ENCODE results near the gene C6orf89. TPM values are rescaled to one million over a fixed set of nuclear protein-coding genes. Genes with fewer than 3 reads are reported as not detected.
A peak's percentile ranks its signal among the peaks of the same experiment; 100 is the strongest.

The C6orf89 gene
- total and polyA plus RNA-seq, 2 of the 13 experiments (the other 11 are each of a cell fraction or from before 2014, with no cell fraction given): 22.1 to 32.2 TPM

DNA sequence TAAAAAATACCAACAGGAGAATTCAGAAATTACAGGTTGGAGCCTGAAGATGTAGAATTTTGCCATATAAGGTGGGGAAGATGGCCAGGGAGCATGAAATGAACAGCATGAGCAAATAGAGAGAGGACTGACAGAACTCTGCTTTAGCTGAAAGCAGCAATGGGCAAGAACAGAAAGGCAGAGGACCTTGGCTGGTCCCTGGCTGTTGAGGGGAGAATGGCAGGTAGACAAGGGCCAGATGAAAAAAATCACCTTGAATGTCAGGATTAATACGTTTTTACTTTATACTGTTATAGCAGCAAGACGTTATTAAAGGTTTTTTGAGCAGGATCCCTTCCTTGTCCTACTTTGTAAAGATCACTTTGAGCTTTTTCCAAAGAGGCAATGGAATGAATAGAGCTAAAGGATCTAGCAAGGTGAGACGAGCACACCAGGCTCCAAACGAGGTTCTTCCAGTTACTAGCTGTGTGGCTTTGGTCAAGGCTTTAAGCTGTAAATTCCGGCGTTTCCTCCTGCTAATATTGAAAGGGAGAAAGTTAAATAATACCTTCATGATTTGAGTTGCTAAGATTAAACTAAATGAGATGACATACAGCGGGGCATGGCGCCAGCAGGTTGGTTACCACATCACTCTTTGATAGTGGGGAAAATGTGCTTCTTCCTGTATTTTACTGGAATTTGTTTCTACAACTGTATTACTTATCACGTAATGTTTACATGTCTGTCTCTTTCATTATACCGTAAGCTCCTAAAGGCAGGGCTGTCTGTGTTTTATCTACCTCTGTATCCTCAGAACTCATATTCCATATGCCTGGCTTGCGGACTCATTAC lies 11.9 kb upstream of the C6orf89 start (continued):
- no peak for TF ChIP-seq ZBTB7B (CRISPR knock-in tag; IDR thresholded peaks at IDR 0.05)
- no peak for TF ChIP-seq NONO (IDR thresholded peaks at IDR 0.05)
- TF ChIP-seq NONO (CRISPR knock-in tag; conservative IDR thresholded peaks at IDR 0.05): 0 out of 2 replicates have a peak, but pooled peaks have one; percentile 12
- TF ChIP-seq SMC3 (IDR thresholded peaks at IDR 0.05; ENCODE audit: low read length): peak; percentile 36
- TF ChIP-seq ZBTB20 (CRISPR knock-in tag; IDR thresholded peaks at IDR 0.05; ENCODE audit: borderline replicate concordance, low read depth): no peak
- no peak for TF ChIP-seq ZNF446 (CRISPR knock-in tag; IDR thresholded peaks at IDR 0.05)
- TF ChIP-seq ZNF577 (CRISPR knock-in tag; IDR thresholded peaks at IDR 0.05; ENCODE audit: borderline replicate concordance, low read depth): 0 out of 2 replicates have a peak, but pooled peaks have one; percentile 65
- TF ChIP-seq MTA1 (CRISPR knock-in tag; IDR thresholded peaks at IDR 0.05; ENCODE audit: borderline replicate concordance): no peak
- TF ChIP-seq NR2F2 (IDR thresholded peaks at IDR 0.05; ENCODE audit: borderline replicate concordance, low read depth): peak; percentile 23; the same call in 1 of the 2 replicates

DNA sequence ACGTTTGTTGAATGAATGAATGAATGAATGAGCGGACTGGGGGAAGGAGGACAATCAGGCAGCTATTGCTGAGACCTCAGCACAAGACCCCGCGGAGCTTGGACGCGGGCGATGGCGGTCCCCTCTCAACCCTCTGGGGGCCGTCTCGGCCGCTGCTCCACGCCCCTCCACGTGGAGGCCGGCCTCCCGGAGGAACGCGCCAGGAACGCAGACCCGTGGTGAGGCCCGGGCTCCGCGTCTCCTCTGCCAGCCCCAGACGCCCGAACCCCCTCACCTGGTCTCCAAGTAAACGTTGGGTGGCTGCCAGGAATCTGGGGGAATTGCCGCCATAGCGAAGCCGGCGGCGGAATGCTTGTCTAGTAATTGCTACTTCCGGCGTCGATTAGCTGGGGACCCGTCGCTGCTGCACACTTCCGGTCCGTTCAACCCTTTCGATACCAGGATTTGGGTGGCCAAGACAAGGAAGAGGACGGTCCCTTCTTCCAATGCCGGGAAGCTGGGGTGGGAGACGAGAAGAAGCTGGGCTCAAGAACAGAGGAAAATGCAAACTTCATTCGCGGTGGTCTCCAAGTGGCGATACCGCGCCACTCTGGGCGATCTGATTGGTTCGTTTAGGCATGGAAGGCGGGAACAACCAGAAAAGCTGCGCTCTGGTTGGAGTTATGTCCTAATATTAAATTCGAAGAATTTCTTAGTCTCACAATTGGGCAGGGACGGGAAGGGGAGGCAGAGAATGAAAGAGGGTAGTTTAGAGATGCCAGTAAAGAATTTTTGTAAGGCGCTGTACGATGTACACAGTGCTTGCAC lies 11.1 kb upstream of the C6orf89 start, which contains the start of gene PPIL1:
TSS of gene PPIL1 (minus strand) at position 361 of the 807 bp plus-strand sequence. CDS start at position 330, 31 bp downstream.
- DNase-seq (ENCODE audit: low spot score): peak; percentile 90
- peak; percentile 98 for TF ChIP-seq ZNF784 (CRISPR knock-in tag; IDR thresholded peaks at IDR 0.05; ENCODE audit: borderline replicate concordance)
- TF ChIP-seq, protein P1, sequence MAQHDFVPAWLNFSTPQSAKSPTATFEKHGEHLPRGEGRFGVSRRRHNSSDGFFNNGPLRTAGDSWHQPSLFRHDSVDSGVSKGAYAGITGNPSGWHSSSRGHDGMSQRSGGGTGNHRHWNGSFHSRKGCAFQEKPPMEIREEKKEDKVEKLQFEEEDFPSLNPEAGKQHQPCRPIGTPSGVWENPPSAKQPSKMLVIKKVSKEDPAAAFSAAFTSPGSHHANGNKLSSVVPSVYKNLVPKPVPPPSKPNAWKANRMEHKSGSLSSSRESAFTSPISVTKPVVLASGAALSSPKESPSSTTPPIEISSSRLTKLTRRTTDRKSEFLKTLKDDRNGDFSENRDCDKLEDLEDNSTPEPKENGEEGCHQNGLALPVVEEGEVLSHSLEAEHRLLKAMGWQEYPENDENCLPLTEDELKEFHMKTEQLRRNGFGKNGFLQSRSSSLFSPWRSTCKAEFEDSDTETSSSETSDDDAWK (CRISPR knock-in tag; IDR thresholded peaks at IDR 0.05): no peak
- TF ChIP-seq ZNF12 (CRISPR knock-in tag; IDR thresholded peaks at IDR 0.05): peak; percentile 54; the same call in 1 of the 2 replicates
- peak; percentile 92; the same call in 1 of the 2 replicates for TF ChIP-seq ZNF747 (CRISPR knock-in tag; IDR thresholded peaks at IDR 0.05; ENCODE audit: borderline replicate concordance)
- no peak for TF ChIP-seq ETS1 (CRISPR knock-in tag; IDR thresholded peaks at IDR 0.05)
- TF ChIP-seq, protein P2, sequence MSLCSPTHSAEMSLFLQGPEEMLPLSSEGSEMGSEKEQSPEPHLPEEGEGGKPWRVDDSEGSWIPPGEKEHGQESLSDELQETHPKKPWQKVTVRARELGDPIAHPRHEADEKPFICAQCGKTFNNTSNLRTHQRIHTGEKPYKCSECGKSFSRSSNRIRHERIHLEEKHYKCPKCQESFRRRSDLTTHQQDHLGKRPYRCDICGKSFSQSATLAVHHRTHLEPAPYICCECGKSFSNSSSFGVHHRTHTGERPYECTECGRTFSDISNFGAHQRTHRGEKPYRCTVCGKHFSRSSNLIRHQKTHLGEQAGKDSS (CRISPR knock-in tag; IDR thresholded peaks at IDR 0.05; ENCODE audit: borderline replicate concordance, low read depth): peak; percentile 73; the same call in 1 of the 2 replicates
- TF ChIP-seq KAT8 (CRISPR knock-in tag; IDR thresholded peaks at IDR 0.05): peak; percentile 99

More for the DNA sequence above, 11.1 kb upstream of the C6orf89 start, which contains the start of gene PPIL1:
- FAIRE-seq (peak; percentile 81), ATAC-seq (peak; percentile 91)
- H3K9me3 ChIP-seq (ENCODE audit: low read length): no peaks in the 10 kb centered on the region
- H3K79me2 ChIP-seq (ENCODE audit: insufficient read depth, low read length): peaks cover 22% of the 10 kb centered on the region
- H3K9ac ChIP-seq (ENCODE audit: insufficient read depth, low read depth, low read length): peak within 1 kb of the TSS; percentile 90
- POLR2A ChIA-PET: interaction anchor here (0.6 to 2.9 kb wide), 20 partner anchors 9 to 1373 kb away, joined by 3 to 61 read pairs (median 4); partner anchors contain the start of genes C6orf89, CDKN1A, MTCH1 and TBC1D22B
- peak within 1 kb of the TSS; percentile 98 for H2AFZ ChIP-seq (ENCODE audit: low read length)
- WGBS (ENCODE audit: low lambda C conversion rate): under 1% methylated on average over 53 of the region's 54 CpGs
- H3K27ac ChIP-seq (ENCODE audit: extremely low read length, insufficient read depth, low read length): peak within 1 kb of the TSS; percentile 83
- peaks cover 49% of the 10 kb centered on the region for H3K4me1 ChIP-seq (ENCODE audit: insufficient read depth, low read length)
- CTCF ChIA-PET (ENCODE audit: low intra/inter-chr PET ratio, low total read pairs): interaction anchor here (0.6 to 1.8 kb wide), 4 partner anchors 11 to 109 kb away, joined by 3 to 8 read pairs (median 4); partner anchors contain the start of gene C6orf89
- no peaks in the 10 kb centered on the region for H4K20me1 ChIP-seq (ENCODE audit: insufficient read depth, low read length)
- H3K4me3 ChIP-seq (replicated peaks in 1 of 3; ENCODE audit: insufficient read depth in 1 of 3, low read depth in 2 of 3, low read length in 3 of 3): peak within 1 kb of the TSS; percentile 79 to 94 (median 83)
- intact Hi-C loops (cut with micrococcal nuclease; ENCODE audit: unreplicated experiment) (no loop called here), in situ Hi-C loops (cut with HindIII; ENCODE audit: extremely low pct_ligation_motif_present, low pct_unique_long_range_greater_than_20kb) (no loop called here)
- H3K27me3 ChIP-seq (ENCODE audit: control insufficient read depth in 1 of 2, insufficient read depth in 2 of 2, low read length in 2 of 2): peaks cover 0 to 13% of the 10 kb centered on the region in 2 experiments; a peak in 2 of 5 replicates
- no TSS peak for BruUV-seq (replicated peaks)
- peak within 1 kb of the TSS; percentile 92 for H3K4me2 ChIP-seq (ENCODE audit: low read depth, low read length)
- peaks cover 1 to 23% of the 10 kb centered on the region in 2 experiments; a peak in 4 of 5 replicates for H3K36me3 ChIP-seq (replicated peaks in 1 of 2; ENCODE audit: control insufficient read depth in 1 of 2, insufficient read depth in 2 of 2, low read length in 2 of 2)

Data from HepG2 (cell line).